ENCODE data around the gene ZBTB7B.

ZBTB7B gene

DNA sequence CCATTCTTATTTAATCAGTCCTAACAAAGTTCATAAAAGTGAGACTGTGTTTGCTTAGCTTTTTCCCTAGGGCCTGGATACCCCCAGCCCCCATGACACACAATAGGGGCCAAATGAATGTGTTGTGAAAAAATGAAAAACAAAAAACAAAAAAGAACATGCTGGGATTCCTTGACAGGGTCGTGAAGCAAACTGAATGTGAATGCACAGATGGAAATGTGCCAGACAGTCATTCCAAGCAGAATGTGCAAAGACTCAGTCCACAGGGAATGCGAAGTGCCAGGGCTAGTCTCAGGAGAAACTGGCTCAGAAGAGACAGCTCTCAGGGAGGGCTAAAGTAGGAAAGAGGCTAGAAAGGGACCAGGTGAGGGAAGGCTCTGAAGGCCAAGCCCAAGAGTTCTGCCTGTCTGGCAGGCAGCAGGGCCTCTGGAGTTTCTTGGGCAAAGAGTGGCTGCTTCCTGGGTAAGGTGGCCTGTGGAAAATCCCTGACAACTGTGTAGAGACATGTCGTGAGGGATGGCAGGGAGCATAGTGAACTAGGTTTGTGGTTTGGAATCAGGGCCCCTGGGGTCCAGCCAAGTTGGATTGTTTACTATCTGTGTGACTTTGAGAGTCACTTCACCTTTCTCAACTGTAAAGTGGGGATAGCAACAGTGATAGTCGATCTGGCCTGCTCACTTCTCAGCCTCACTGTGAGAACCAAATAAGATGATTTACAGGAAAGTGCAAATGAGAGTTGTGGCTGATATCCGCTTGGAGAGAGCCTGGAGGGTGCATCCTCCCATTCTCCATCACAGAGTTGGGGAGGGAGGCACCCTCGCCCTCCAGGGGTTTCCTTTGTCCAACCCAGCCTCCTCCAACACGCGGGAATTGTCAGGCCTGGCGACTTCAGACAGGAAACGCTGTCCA lies 47.3 kb downstream of the ZBTB7B start:
- H3K36me3 Mint-ChIP-seq (ENCODE audit: low read depth) = no peaks in the 10 kb centered on the region
- TF ChIP-seq, protein P1, sequence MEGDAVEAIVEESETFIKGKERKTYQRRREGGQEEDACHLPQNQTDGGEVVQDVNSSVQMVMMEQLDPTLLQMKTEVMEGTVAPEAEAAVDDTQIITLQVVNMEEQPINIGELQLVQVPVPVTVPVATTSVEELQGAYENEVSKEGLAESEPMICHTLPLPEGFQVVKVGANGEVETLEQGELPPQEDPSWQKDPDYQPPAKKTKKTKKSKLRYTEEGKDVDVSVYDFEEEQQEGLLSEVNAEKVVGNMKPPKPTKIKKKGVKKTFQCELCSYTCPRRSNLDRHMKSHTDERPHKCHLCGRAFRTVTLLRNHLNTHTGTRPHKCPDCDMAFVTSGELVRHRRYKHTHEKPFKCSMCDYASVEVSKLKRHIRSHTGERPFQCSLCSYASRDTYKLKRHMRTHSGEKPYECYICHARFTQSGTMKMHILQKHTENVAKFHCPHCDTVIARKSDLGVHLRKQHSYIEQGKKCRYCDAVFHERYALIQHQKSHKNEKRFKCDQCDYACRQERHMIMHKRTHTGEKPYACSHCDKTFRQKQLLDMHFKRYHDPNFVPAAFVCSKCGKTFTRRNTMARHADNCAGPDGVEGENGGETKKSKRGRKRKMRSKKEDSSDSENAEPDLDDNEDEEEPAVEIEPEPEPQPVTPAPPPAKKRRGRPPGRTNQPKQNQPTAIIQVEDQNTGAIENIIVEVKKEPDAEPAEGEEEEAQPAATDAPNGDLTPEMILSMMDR (IDR thresholded peaks at IDR 0.05; ENCODE audit: unreplicated experiment in 3 of 3) = no peak
- peak overlapping the region; percentile 75 to 94 (median 91) for H3K27ac Mint-ChIP-seq
- peaks cover 22% of the 10 kb centered on the region for H3K4me1 Mint-ChIP-seq
- peak overlapping the region; percentile 88 to 89 (median 88) for H3K4me3 Mint-ChIP-seq
- no peaks in the 10 kb centered on the region for H3K9me3 Mint-ChIP-seq
- peaks cover 8% of the 10 kb centered on the region for H3K27me3 Mint-ChIP-seq (ENCODE audit: low read depth)

DNA sequence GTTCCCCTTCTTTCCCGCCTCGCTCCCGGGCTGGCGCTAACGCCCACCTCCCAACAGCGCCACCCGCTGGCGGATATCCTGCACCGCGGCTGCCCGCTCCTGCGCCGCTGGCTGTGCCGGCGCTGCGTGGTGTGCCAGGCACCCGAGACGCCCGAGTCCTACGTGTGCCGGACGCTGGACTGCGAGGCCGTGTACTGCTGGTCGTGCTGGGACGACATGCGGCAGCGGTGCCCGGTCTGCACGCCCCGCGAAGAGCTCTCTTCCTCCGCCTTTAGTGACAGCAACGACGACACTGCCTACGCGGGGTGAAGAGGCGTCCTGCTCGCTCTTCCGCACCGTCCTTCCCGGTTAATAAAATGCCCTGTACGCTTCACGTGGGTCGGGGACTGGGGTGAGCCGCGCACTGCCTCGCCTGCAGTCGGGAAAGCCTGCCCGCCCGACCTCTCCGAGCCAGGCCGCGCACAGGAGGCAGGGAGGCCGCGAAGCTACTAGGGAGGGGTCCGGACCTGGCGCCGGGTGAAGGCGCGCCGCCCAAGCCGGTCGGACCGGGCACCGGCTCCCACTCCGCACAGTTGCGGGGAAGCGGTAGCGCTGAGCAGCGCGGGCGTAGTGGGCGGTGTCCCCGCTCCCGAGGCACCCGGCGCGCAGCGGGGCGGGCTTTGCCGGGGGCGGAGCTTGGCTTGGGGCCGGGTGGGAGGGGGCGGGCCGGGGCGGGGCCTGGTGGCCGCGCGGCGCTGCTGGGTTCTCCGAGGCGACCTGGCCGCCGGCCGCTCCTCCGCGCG lies 48.1 kb downstream of the ZBTB7B start, which contains the start of gene ADAM15:
TSS of gene ADAM15 (plus strand) at position 757 of the 782 bp plus-strand sequence. CDS start 71 bp downstream, outside the sequence.
- no peaks in the 10 kb centered on the region for H3K9me3 Mint-ChIP-seq
- peak within 1 kb of the TSS; percentile 75 to 94 (median 91) for H3K27ac Mint-ChIP-seq
- H3K4me1 Mint-ChIP-seq = peaks cover 18% of the 10 kb centered on the region
- H3K36me3 Mint-ChIP-seq (ENCODE audit: low read depth) = no peaks in the 10 kb centered on the region
- TF ChIP-seq, protein P1 (IDR thresholded peaks at IDR 0.05; ENCODE audit: unreplicated experiment in 3 of 3) = peak; percentile 78 to 96 (median 83)
- H3K27me3 Mint-ChIP-seq (ENCODE audit: low read depth) = peaks cover 8% of the 10 kb centered on the region
- H3K4me3 Mint-ChIP-seq = peak within 1 kb of the TSS; percentile 88 to 89 (median 88)

DNA sequence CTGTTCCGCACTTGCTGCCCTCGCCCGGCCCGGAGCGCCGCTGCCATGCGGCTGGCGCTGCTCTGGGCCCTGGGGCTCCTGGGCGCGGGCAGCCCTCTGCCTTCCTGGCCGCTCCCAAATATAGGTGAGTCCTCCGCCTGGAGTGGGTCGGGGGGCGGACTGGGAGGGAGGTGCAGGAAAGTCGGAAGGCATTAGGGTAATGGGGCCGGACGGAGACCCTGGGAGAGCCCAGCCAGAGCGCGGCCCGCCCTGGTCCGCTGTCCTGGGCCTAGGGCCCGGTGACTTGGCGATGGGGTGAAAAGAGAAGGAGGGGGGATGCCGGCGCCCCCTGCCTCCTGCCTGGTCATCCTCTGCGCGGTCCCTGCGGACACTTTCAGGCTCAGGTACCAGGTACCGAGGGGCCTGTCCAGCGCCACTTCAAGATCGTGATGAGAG lies 48.8 kb downstream of the ZBTB7B start:
- Mint-ChIP-seq H3K27me3 (ENCODE audit: low read depth) (peaks cover 8% of the 10 kb centered on the region), H3K9me3 (no peaks in the 10 kb centered on the region), H3K27ac (no peak overlapping the region), H3K4me3 (peak overlapping the region; percentile 80 to 85 (median 81)), H3K4me1 (peaks cover 18% of the 10 kb centered on the region), H3K36me3 (ENCODE audit: low read depth) (no peaks in the 10 kb centered on the region)
- TF ChIP-seq, protein P1 (IDR thresholded peaks at IDR 0.05; ENCODE audit: unreplicated experiment in 3 of 3) = no peak

DNA sequence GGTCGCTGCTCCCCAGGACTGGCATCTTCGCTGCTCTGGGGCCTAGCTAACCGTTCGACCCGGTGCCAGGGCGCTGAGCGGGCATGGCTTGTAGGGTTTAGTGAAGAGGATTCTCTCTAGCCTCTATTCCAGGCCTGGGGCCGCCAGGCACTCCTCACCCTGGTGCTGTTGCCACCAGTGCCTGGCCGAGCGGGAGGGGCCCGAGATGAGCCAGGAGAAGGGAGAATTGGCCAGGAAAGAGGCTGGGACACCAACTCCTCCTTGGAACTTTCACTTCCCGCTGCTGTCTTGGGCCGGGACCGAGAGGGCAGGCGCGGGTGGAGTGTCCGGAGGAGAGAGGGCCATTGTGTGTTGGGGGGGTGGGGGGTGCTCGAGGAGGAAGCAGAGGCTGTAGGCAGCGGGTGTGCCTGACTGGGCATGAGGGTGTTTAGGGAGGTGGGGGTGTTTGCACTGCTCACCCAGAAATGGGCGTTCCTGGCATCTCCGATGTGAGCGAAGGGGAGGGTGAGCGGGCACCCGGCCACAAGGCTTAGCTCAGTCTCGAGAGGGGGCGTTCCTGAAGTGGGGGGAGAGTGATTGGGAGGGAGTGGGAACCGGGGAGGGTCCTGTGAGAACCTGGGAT lies 49.3 kb downstream of the ZBTB7B start:
- peaks cover 18% of the 10 kb centered on the region for H3K4me1 Mint-ChIP-seq
- no peak overlapping the region for H3K27ac Mint-ChIP-seq
- TF ChIP-seq, protein P1 (IDR thresholded peaks at IDR 0.05; ENCODE audit: unreplicated experiment in 3 of 3) = no peak
- peaks cover 8% of the 10 kb centered on the region for H3K27me3 Mint-ChIP-seq (ENCODE audit: low read depth)
- H3K4me3 Mint-ChIP-seq = peak overlapping the region; percentile 80 to 85 (median 81)
- H3K9me3 Mint-ChIP-seq = no peaks in the 10 kb centered on the region
- no peaks in the 10 kb centered on the region for H3K36me3 Mint-ChIP-seq (ENCODE audit: low read depth)

DNA sequence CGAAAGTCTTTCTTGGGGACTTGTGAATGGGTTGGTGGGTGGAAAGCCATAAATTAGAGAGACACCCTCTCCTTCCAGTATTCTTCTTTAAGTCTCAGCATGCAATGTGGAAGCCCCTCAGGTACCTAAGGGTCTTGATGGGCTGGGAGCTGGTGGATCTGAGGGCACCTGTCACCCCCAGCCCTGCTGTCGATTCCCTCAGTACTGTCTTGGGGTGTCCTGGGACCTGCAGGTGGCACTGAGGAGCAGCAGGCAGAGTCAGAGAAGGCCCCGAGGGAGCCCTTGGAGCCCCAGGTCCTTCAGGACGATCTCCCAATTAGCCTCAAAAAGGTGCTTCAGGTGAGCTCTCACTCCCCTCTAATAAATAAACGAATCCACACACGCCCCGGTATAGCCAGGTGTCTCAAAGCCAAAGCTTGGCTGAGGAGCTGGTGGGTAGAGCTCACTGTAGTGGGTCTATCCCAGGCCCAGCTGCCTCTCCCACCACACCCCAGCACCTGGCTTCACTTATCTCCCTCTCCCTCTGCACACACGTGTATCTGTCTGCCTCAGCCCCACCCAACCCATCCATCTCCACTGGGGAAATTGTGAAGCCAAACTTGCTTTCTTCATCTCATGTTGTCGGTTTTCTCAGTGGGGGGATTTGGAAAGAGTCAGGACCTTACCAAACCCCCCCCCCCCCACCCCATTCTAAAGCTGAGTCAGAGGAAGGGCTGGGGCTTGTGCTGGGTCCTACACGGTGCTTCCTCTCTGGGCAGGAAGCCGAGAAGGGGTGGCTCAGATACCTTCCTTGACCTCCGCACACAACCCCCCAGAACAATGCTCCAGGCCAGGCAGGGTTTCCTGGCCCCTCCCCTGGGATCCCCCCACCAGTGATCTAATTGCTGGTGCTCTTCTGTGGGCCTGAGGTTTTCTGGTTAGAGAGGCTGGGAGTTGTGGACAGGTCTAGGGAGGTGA lies 50.1 kb downstream of the ZBTB7B start:
- H3K27ac Mint-ChIP-seq = no peak overlapping the region
- H3K27me3 Mint-ChIP-seq (ENCODE audit: low read depth) = peaks cover 8% of the 10 kb centered on the region
- TF ChIP-seq, protein P1 (IDR thresholded peaks at IDR 0.05; ENCODE audit: unreplicated experiment in 3 of 3) = no peak
- H3K4me1 Mint-ChIP-seq = peaks cover 18% of the 10 kb centered on the region
- H3K9me3 Mint-ChIP-seq = no peaks in the 10 kb centered on the region
- H3K4me3 Mint-ChIP-seq = peak overlapping the region; percentile 80 to 85 (median 81)
- no peaks in the 10 kb centered on the region for H3K36me3 Mint-ChIP-seq (ENCODE audit: low read depth)

Data from nephron (organoid).